ENCODE measurements around the gene PXMP2.

GRCh38 chr12:132739600-132740312 is 52.4 kb downstream of the PXMP2 start:
- TF ChIP-seq, protein P1, sequence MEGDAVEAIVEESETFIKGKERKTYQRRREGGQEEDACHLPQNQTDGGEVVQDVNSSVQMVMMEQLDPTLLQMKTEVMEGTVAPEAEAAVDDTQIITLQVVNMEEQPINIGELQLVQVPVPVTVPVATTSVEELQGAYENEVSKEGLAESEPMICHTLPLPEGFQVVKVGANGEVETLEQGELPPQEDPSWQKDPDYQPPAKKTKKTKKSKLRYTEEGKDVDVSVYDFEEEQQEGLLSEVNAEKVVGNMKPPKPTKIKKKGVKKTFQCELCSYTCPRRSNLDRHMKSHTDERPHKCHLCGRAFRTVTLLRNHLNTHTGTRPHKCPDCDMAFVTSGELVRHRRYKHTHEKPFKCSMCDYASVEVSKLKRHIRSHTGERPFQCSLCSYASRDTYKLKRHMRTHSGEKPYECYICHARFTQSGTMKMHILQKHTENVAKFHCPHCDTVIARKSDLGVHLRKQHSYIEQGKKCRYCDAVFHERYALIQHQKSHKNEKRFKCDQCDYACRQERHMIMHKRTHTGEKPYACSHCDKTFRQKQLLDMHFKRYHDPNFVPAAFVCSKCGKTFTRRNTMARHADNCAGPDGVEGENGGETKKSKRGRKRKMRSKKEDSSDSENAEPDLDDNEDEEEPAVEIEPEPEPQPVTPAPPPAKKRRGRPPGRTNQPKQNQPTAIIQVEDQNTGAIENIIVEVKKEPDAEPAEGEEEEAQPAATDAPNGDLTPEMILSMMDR (IDR thresholded peaks at IDR 0.05; ENCODE audit: insufficient read depth, low read length) = no peak
- no peak for TF ChIP-seq SPI1 (IDR thresholded peaks at IDR 0.05; ENCODE audit: borderline replicate concordance, low read depth)
- TF ChIP-seq, protein P2, sequence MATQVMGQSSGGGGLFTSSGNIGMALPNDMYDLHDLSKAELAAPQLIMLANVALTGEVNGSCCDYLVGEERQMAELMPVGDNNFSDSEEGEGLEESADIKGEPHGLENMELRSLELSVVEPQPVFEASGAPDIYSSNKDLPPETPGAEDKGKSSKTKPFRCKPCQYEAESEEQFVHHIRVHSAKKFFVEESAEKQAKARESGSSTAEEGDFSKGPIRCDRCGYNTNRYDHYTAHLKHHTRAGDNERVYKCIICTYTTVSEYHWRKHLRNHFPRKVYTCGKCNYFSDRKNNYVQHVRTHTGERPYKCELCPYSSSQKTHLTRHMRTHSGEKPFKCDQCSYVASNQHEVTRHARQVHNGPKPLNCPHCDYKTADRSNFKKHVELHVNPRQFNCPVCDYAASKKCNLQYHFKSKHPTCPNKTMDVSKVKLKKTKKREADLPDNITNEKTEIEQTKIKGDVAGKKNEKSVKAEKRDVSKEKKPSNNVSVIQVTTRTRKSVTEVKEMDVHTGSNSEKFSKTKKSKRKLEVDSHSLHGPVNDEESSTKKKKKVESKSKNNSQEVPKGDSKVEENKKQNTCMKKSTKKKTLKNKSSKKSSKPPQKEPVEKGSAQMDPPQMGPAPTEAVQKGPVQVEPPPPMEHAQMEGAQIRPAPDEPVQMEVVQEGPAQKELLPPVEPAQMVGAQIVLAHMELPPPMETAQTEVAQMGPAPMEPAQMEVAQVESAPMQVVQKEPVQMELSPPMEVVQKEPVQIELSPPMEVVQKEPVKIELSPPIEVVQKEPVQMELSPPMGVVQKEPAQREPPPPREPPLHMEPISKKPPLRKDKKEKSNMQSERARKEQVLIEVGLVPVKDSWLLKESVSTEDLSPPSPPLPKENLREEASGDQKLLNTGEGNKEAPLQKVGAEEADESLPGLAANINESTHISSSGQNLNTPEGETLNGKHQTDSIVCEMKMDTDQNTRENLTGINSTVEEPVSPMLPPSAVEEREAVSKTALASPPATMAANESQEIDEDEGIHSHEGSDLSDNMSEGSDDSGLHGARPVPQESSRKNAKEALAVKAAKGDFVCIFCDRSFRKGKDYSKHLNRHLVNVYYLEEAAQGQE (IDR thresholded peaks at IDR 0.05; ENCODE audit: insufficient replicate concordance, low read depth) = no peak

Data from HL-60 (cell line).